T-helper 1 cell treated with Interleukin-12 subunit alpha and Interleukin-12 subunit beta and Interleukin-4 antibody, amounts not matched to agents 30 ng/mL and 1 ng/mL, for 36 hours (primary cell): ENCODE results near the gene ZNF18. TPM values are rescaled to one million over a fixed set of nuclear protein-coding genes. Genes with fewer than 3 reads are reported as not detected.
"Not testable (repeated sequence)": the region's sequence is repeated elsewhere in the genome, so short reads cannot be mapped to it uniquely, and the experiment has no call there.

Source experiments
- intact Hi-C: fragments of 100-400 bp; cut with micrococcal nuclease; formaldehyde crosslinking; loops from one replicate; pipeline ENCODE4 v1.15.1; 2024
- total RNA-seq: library from RNA; stranded (reverse); gene quantifications from 2 replicates; pipeline ENCODE4 v1.2.3, GENCODE V29; 2022

The ZNF18 gene
- total RNA-seq, 1 donor from 2014 or later, result 11.8 TPM

DNA sequence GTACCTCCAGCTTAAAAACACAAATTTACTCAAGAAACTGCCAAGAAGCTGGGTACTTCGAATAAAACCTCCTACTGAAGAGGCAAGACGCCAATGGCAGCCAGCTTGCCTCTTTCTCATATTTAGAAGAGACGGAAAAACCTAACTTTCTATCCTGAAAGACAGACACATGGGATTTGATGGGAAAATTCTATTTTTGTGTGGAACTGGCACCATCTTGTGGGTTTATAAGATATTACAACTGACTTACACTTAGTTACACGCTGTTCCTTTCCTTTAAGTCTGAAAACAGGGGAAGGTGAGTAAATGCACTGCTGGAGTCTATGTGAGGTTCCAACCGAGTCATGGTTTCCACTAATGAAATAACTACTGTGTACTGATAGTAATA, 10.3 kb downstream of the ZNF18 start:
- intact Hi-C loops, result loop anchor here (2.0 kb wide), 1 partner anchor 1110 kb away; no protein-coding TSS in a partner anchor

DNA sequence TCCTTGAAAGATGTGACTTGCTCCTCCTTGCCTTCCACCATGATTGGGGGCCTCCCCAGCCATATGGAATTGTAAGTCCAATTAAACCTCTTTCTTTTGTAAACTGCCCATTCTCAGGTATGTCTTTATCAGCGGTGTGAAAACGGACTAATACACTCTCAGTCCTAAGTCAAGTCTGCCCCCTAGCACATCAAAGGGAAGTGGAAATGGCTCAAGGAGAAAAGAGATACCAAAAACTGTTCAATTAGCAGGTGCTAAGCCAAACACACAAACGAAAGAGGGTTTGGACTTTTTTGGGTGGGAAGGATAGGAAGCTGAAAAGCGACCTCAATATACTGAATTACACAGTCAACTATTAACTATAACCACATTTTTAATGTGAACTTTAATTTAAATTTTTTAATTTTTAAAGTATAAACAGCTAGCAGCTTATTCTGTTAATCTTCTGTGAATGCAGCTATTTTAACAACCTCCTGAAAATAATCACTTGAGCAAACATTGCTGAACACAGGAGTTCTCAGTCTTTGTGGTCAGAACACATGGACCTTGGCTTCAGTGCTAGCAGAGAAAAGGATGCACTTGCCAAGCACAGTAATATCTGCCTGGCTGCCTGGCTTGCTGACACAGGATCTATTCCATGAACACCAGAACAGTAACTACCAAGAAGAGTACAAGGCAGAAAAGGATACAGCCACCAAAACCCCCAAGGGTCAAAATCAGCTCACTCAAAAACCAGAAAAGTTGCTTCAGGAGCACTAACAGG, 10.9 kb downstream of the ZNF18 start:
- intact Hi-C loops, result loop anchor here (2.0 kb wide), 1 partner anchor 1110 kb away; no protein-coding TSS in a partner anchor

GRCh38 chr17:11981862-11982261, 15.4 kb downstream of the ZNF18 start:
- intact Hi-C loops, result no loop called here

DNA sequence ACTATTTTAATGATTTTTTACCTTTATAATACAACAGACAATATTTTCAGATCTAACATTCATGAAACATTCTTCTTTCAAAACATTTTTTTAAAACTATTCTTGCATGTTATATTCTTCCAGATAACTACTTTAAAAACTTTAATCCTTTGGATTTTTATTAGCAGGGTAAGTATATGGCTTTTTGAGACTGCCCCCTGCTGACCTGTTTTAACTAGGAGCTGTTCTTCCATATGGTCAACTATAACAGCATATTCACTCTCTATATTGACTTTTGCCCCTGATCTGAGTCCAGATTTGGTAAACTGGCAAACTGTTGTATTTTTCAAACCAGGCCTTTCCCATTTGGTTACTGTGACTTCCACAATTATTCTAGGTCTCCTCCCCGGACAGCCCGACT, 16.5 kb downstream of the ZNF18 start:
- intact Hi-C loops, result no loop called here

DNA sequence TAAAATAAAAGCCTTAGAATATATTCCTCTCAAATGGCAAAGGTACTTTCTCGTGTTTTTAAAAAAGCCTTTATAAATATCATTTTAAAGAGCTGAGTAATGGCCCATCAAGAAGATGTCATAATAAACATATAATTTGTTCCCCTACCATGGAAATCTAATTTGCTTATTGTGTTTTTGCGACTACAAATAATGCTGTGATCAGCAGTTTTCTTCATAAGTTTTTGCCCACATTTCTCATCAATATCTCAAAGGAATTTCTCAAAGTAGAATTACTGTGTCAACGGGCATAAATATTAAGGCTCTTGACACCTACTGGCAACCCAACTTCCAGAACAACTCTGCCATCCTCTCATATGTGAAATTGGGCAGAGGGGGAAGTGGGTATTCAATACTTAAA, 17.5 kb downstream of the ZNF18 start:
- intact Hi-C loops, result no loop called here

DNA sequence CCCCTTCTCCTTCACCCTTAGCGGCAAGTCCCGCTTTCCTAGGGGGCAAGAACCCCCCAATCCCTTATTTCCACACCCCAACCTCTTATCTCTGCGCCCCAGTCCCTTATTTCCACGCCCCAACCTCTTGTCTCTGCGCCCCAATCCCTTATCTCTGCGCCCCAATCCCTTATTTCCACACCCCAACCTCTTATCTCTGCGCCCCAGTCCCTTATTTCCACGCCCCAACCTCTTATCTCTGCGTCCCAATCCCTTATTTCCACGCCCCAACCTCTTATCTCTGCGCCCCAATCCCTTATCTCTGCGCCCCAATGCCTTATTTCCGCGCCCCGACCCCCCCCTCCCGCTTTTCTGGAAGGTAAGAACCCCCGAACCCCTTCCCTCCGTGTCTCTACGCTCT, 24.5 kb downstream of the ZNF18 start:
- intact Hi-C loops, result not testable (repeated sequence)

DNA sequence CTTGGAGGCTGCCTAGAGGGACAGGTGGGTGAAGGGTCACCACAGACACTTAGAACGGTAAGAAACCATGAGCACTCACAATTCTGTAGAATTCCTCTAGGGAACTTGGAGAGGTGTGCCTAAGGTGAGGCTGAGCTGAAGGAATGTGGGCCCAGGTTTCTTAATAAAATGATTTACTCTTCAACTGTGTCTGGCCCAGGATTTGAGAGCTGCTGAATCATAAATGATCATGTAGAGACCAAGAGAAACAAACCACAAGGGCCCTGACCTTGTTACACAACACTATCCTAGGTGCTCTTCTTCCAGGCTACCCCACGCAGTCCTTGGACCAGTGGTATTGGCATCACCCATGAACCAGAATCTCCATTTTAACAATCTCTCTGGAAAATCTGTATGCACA, 27.7 kb downstream of the ZNF18 start:
- intact Hi-C loops, result no loop called here

DNA sequence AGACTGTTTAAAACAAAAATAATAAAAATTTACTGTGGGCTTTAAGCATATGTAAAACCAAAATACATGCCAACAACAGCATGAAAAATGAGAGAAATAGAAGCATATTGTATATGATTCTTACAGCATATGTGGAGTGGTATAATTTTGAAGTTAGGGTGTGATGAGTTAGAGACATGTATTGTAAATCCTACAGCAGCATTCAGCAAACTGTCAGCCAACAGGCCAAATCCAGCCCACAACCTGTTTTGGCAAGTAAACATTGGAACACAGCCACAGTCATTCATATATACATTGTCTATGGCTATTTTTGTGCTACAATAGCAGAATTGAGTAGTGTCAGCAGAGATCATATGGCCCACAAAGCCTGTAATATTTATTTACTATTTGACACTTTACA, 42.3 kb downstream of the ZNF18 start:
- intact Hi-C loops, result no loop called here

- intact Hi-C loops, result no loop called here
Observed at GRCh38 chr17:11953924-11954323, 43.4 kb downstream of the ZNF18 start.

- intact Hi-C loops, result no loop called here
Observed at GRCh38 chr17:11952610-11953009, 44.7 kb downstream of the ZNF18 start.

DNA sequence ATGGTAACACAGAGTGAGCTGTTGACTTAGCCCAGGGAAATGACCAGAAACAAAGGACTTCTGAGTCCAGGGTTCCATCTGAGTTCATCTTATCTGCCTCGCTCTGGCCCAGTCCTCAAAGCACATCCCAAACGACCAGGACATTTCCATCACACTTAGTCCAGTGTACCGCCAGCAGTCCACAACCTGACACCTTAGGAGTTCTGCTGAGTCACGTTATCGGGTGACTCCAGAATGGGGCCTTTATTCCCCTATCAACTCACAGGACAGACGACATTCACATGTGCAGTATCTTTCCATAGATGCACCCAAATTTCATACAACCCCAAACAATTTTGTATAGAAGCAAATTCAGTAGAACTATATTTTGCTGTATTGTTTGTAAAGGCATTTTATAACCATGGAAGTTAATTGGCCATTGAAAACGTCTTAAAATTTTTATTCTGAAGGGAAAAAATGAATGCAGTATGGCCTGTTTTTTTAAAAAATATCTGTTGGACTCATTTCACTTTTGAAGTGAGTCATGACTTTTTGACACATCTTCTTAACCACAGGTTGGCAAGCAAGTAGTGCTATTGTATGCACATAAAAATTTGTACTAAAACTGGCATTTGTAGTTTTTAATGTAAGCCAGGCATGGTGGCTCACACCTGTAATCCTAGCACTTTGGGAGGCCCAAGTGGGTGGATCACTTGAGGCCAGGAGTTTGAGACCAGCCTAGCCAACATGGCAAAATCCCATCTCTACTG, 46.3 kb downstream of the ZNF18 start:
- intact Hi-C loops, result no loop called here

- intact Hi-C loops, result not testable (repeated sequence)
Observed at GRCh38 chr17:11949571-11949970, 47.7 kb downstream of the ZNF18 start.

- intact Hi-C loops, result no loop called here
Observed at GRCh38 chr17:11948789-11949188, 48.5 kb downstream of the ZNF18 start.

- intact Hi-C loops, result no loop called here
Observed at GRCh38 chr17:11944587-11944986, 52.7 kb downstream of the ZNF18 start.

GRCh38 chr17:11943759-11944347, 53.4 kb downstream of the ZNF18 start:
- intact Hi-C loops, result no loop called here

DNA sequence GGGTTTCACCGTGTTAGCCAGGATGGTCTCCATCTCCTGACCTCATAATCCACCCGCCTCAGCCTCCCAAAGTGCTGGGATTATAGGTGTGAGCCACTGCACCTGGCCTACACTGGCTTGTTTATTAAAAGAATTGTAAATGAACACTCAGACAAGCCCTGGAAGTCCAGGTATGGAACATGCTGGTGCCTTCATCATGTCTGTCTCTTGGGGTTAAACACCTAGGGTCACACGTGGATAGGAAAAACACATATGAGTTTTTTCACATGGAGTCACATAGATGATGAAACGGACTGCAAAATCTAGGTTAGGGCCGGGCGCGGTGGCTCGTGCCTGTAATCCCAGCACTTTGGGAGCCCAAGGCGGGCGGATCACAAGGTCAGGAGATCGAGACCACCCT, 54.2 kb downstream of the ZNF18 start:
- intact Hi-C loops, result not testable (repeated sequence)

DNA sequence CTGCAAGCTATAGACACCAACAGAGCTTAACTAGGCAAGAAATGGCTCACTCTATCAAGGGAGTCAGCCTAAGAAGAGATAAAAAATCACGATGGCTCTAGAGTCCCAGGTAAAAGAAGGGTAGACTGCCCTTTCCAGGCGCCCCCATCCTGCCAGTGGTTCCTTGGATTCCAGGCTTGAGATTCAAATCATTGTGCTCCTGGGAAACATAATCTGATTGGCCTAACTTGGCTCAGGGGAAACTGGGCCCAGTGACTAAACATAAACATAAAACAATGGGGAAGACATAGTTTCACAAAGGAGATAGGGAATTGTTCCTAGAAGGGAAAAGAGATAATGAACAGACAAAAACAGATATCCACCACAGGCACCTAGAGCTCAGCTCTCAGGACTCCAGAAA, 56.4 kb downstream of the ZNF18 start:
- intact Hi-C loops, result no loop called here

DNA sequence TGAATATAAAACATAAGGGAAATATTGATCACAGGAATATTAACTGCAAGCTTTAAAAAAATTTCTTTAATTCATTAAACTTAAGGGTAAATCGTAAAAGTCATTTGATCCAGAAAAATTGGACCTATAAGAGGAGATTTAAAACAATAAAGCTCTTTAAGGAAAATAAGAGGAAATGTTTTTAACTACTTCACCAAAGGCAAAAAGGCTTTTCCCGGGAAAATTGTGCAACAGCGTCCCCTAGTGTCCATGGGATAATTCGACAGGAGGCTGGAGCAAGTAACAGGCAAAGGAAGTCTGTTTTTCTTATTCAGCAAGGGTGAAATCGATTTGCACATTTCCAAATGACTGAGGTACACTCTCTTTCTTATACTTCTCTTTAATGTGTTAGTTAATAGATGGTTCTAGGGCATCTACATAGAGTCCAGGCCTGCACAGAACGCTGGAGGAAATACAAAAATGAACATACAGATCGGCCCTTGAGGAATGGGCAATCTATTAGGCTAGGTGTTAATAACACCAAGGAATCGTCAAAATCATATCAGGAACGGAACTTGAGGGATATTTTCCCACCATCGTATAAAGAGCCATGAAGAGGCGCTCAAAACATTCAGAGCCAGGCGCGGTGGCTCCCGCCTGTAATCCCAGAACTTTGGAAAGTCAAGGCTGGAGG, 61.4 kb downstream of the ZNF18 start:
- intact Hi-C loops, result no loop called here

DNA sequence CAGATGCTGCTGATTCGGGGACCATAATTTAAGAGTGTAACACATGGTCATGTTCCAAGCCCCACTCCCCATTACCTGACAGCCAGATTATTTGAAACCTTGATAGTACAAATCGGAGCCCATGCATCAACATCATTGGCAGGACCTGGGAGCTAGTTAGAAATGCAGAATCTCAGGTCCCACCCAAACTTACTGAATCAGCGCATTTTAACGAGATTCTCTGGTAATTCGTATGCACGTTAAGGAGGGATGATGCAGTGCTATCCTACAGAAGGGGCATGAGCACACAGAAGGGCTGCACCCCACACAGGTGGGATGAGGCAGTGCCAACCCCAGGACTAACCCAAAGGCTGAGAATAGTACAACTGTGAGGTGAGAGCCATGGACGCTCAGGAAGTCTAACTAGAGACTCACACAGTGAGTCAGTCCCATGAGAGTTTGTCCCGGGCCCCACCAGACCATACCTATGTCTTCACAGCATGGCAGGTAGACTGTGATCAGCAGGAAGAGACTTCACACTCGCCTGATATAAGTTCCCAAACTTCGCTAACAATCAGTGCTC, 64.9 kb downstream of the ZNF18 start:
- intact Hi-C loops, result no loop called here

DNA sequence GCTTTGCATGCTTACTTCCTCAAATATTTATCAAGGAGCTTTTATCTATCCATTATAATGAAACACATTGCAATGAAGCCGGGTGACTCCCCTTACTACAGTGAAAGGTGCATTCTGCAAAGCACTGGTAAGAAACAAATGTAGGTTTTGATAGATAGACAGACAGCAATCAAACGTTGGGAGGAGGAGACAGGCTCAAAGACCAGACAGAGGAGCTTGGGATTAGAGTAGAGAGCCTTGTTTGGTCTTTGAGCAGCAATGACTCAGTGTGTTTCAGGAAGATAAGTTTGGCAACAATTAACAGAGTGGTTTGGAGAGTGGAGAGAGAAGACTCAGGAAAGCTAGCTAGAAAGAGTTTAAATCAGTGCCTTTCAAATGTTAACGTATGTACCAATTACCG, 68.8 kb downstream of the ZNF18 start:
- intact Hi-C loops, result no loop called here
